ENCODE measurements around the gene PIP5K1B.

PIP5K1B gene

GRCh38 chr9:68711281-68711680 lies 6.2 kb downstream of the PIP5K1B start:
- no peaks in the 10 kb centered on the region for H3K4me1 Mint-ChIP-seq
- H3K9me3 Mint-ChIP-seq: no peaks in the 10 kb centered on the region
- ATAC-seq (replicated peaks; ENCODE audit: extremely low read depth, poor library complexity, severe bottlenecking) (no peak), DNase-seq (ENCODE audit: low spot score in 2 of 2) (no peak)
- H3K27me3 Mint-ChIP-seq: peaks cover 92% of the 10 kb centered on the region
- H3K36me3 Mint-ChIP-seq (ENCODE audit: insufficient read depth): no peaks in the 10 kb centered on the region
- H3K27ac Mint-ChIP-seq (ENCODE audit: low read depth): no peak overlapping the region
- no peak overlapping the region for H3K4me3 Mint-ChIP-seq

- no peak overlapping the region for H3K4me3 Mint-ChIP-seq
- no peaks in the 10 kb centered on the region for H3K4me1 Mint-ChIP-seq
- H3K27ac Mint-ChIP-seq (ENCODE audit: low read depth): no peak overlapping the region
- no peaks in the 10 kb centered on the region for H3K36me3 Mint-ChIP-seq (ENCODE audit: insufficient read depth)
- peaks cover 86% of the 10 kb centered on the region for H3K27me3 Mint-ChIP-seq
- ATAC-seq (replicated peaks; ENCODE audit: extremely low read depth, poor library complexity, severe bottlenecking) (no peak), DNase-seq (ENCODE audit: low spot score in 2 of 2) (no peak)
- no peaks in the 10 kb centered on the region for H3K9me3 Mint-ChIP-seq
Observed at GRCh38 chr9:68711932-68712331, 6.9 kb downstream of the PIP5K1B start.

GRCh38 chr9:68714416-68715180 lies 9.6 kb downstream of the PIP5K1B start:
- no peak overlapping the region for H3K4me3 Mint-ChIP-seq
- H3K27ac Mint-ChIP-seq (ENCODE audit: low read depth): no peak overlapping the region
- peaks cover 61% of the 10 kb centered on the region for H3K27me3 Mint-ChIP-seq
- H3K4me1 Mint-ChIP-seq: no peaks in the 10 kb centered on the region
- DNase-seq (ENCODE audit: low spot score in 2 of 2) (no peak), ATAC-seq (replicated peaks; ENCODE audit: extremely low read depth, poor library complexity, severe bottlenecking) (no peak)
- H3K9me3 Mint-ChIP-seq: no peaks in the 10 kb centered on the region
- H3K36me3 Mint-ChIP-seq (ENCODE audit: insufficient read depth): no peaks in the 10 kb centered on the region

GRCh38 chr9:68715181-68715456 lies 10.1 kb downstream of the PIP5K1B start:
- Mint-ChIP-seq H3K27me3 (peaks cover 56% of the 10 kb centered on the region), H3K36me3 (ENCODE audit: insufficient read depth) (no peaks in the 10 kb centered on the region), H3K27ac (ENCODE audit: low read depth) (no peak overlapping the region), H3K4me3 (no peak overlapping the region), H3K9me3 (no peaks in the 10 kb centered on the region), H3K4me1 (no peaks in the 10 kb centered on the region)
- DNase-seq (ENCODE audit: low spot score in 2 of 2) (no peak), ATAC-seq (replicated peaks; ENCODE audit: extremely low read depth, poor library complexity, severe bottlenecking) (no peak)

GRCh38 chr9:68717552-68718443 lies 12.8 kb downstream of the PIP5K1B start:
- DNase-seq (ENCODE audit: low spot score in 2 of 2) (no peak), ATAC-seq (replicated peaks; ENCODE audit: extremely low read depth, poor library complexity, severe bottlenecking) (no peak)
- no peaks in the 10 kb centered on the region for H3K4me1 Mint-ChIP-seq
- peaks cover 37% of the 10 kb centered on the region for H3K27me3 Mint-ChIP-seq
- H3K27ac Mint-ChIP-seq (ENCODE audit: low read depth): no peak overlapping the region
- H3K9me3 Mint-ChIP-seq: no peaks in the 10 kb centered on the region
- no peak overlapping the region for H3K4me3 Mint-ChIP-seq
- no peaks in the 10 kb centered on the region for H3K36me3 Mint-ChIP-seq (ENCODE audit: insufficient read depth)

GRCh38 chr9:68719847-68720246 lies 14.8 kb downstream of the PIP5K1B start:
- Mint-ChIP-seq H3K36me3 (ENCODE audit: insufficient read depth) (no peaks in the 10 kb centered on the region), H3K4me1 (no peaks in the 10 kb centered on the region), H3K27me3 (peaks cover 37% of the 10 kb centered on the region), H3K27ac (ENCODE audit: low read depth) (no peak overlapping the region), H3K9me3 (no peaks in the 10 kb centered on the region), H3K4me3 (no peak overlapping the region)
- no peak for DNase-seq (ENCODE audit: low spot score in 2 of 2)
- no peak for ATAC-seq (replicated peaks; ENCODE audit: extremely low read depth, poor library complexity, severe bottlenecking)

GRCh38 chr9:68720656-68721313 lies 15.7 kb downstream of the PIP5K1B start:
- Mint-ChIP-seq H3K27ac (ENCODE audit: low read depth) (no peak overlapping the region), H3K36me3 (ENCODE audit: insufficient read depth) (no peaks in the 10 kb centered on the region), H3K4me3 (no peak overlapping the region), H3K4me1 (no peaks in the 10 kb centered on the region), H3K27me3 (peaks cover 28% of the 10 kb centered on the region), H3K9me3 (no peaks in the 10 kb centered on the region)
- DNase-seq (ENCODE audit: low spot score in 2 of 2) (no peak), ATAC-seq (replicated peaks; ENCODE audit: extremely low read depth, poor library complexity, severe bottlenecking) (no peak)

GRCh38 chr9:68721666-68722330 lies 16.8 kb downstream of the PIP5K1B start:
- H3K9me3 Mint-ChIP-seq: no peaks in the 10 kb centered on the region
- no peaks in the 10 kb centered on the region for H3K4me1 Mint-ChIP-seq
- peaks cover 30% of the 10 kb centered on the region for H3K27me3 Mint-ChIP-seq
- H3K4me3 Mint-ChIP-seq: no peak overlapping the region
- ATAC-seq (replicated peaks; ENCODE audit: extremely low read depth, poor library complexity, severe bottlenecking) (no peak), DNase-seq (ENCODE audit: low spot score in 2 of 2) (no peak)
- no peaks in the 10 kb centered on the region for H3K36me3 Mint-ChIP-seq (ENCODE audit: insufficient read depth)
- H3K27ac Mint-ChIP-seq (ENCODE audit: low read depth): no peak overlapping the region

GRCh38 chr9:68725070-68725469 lies 20.0 kb downstream of the PIP5K1B start:
- H3K9me3 Mint-ChIP-seq: no peaks in the 10 kb centered on the region
- H3K4me3 Mint-ChIP-seq: no peak overlapping the region
- no peak for ATAC-seq (replicated peaks; ENCODE audit: extremely low read depth, poor library complexity, severe bottlenecking)
- no peak for DNase-seq (ENCODE audit: low spot score in 2 of 2)
- H3K4me1 Mint-ChIP-seq: no peaks in the 10 kb centered on the region
- no peaks in the 10 kb centered on the region for H3K36me3 Mint-ChIP-seq (ENCODE audit: insufficient read depth)
- H3K27me3 Mint-ChIP-seq: peaks cover 52% of the 10 kb centered on the region
- no peak overlapping the region for H3K27ac Mint-ChIP-seq (ENCODE audit: low read depth)

GRCh38 chr9:68726489-68726888 lies 21.4 kb downstream of the PIP5K1B start:
- Mint-ChIP-seq H3K9me3 (no peaks in the 10 kb centered on the region), H3K36me3 (ENCODE audit: insufficient read depth) (no peaks in the 10 kb centered on the region), H3K27ac (ENCODE audit: low read depth) (no peak overlapping the region), H3K4me1 (no peaks in the 10 kb centered on the region), H3K27me3 (peaks cover 52% of the 10 kb centered on the region), H3K4me3 (no peak overlapping the region)
- ATAC-seq (replicated peaks; ENCODE audit: extremely low read depth, poor library complexity, severe bottlenecking) (no peak), DNase-seq (ENCODE audit: low spot score in 2 of 2) (no peak)

GRCh38 chr9:68727636-68728035 lies 22.6 kb downstream of the PIP5K1B start:
- DNase-seq (ENCODE audit: low spot score in 2 of 2): no peak
- no peak overlapping the region for H3K4me3 Mint-ChIP-seq
- H3K36me3 Mint-ChIP-seq (ENCODE audit: insufficient read depth): no peaks in the 10 kb centered on the region
- no peak for ATAC-seq (replicated peaks; ENCODE audit: extremely low read depth, poor library complexity, severe bottlenecking)
- H3K9me3 Mint-ChIP-seq: no peaks in the 10 kb centered on the region
- H3K4me1 Mint-ChIP-seq: no peaks in the 10 kb centered on the region
- peaks cover 56% of the 10 kb centered on the region for H3K27me3 Mint-ChIP-seq
- H3K27ac Mint-ChIP-seq (ENCODE audit: low read depth): no peak overlapping the region

GRCh38 chr9:68728731-68729130 lies 23.7 kb downstream of the PIP5K1B start:
- Mint-ChIP-seq H3K9me3 (no peaks in the 10 kb centered on the region), H3K27ac (ENCODE audit: low read depth) (no peak overlapping the region), H3K4me3 (no peak overlapping the region), H3K36me3 (ENCODE audit: insufficient read depth) (no peaks in the 10 kb centered on the region), H3K4me1 (no peaks in the 10 kb centered on the region), H3K27me3 (peaks cover 51% of the 10 kb centered on the region)
- no peak for DNase-seq (ENCODE audit: low spot score in 2 of 2)
- no peak for ATAC-seq (replicated peaks; ENCODE audit: extremely low read depth, poor library complexity, severe bottlenecking)

Data from central memory CD8-positive, alpha-beta T cell (primary cell).